Ishikawa (cell line): ENCODE data around the gene THBS2.

Source experiments
- EGR1 ChIP-seq: IDR thresholded peaks from 2 replicates; pipeline ENCODE4 v1.6.1; 2012
- EP300 ChIP-seq: IDR thresholded peaks from 2 replicates; pipeline ENCODE4 v1.6.1; 2012; ENCODE audit warnings: borderline replicate concordance
- FOXM1 ChIP-seq: IDR thresholded peaks from 2 replicates; pipeline ENCODE4 v1.6.1; 2012; ENCODE audit warnings: low read depth, borderline replicate concordance
- RAD21 ChIP-seq: IDR thresholded peaks from 2 replicates; pipeline ENCODE4 v1.6.1; 2012; ENCODE audit warnings: low read depth
- REST ChIP-seq: IDR thresholded peaks from 2 replicates; pipeline ENCODE4 v1.6.1; 2012; ENCODE audit warnings: low read depth, mild to moderate bottlenecking
- TAF1 ChIP-seq: IDR thresholded peaks from 2 replicates; pipeline ENCODE4 v1.6.1; 2012; ENCODE audit warnings: low read depth, mild to moderate bottlenecking
- TCF12 ChIP-seq: IDR thresholded peaks from 2 replicates; pipeline ENCODE4 v1.6.1; 2012; ENCODE audit warnings: low read depth
- YY1 ChIP-seq: IDR thresholded peaks from 2 replicates; pipeline ENCODE4 v1.6.1; 2012; ENCODE audit warnings: low read depth

GRCh38 chr6:169287675-169288074 lies 34.0 kb upstream of the THBS2 start:
- TF ChIP-seq EP300 (no peak), REST (no peak), YY1 (no peak), RAD21 (no peak), TAF1 (no peak), TCF12 (no peak), FOXM1 (no peak), EGR1 (no peak)
